A673 (cell line): ENCODE measurements around the gene NME9. TPM values are rescaled to one million over a fixed set of nuclear protein-coding genes. Genes with fewer than 3 reads are reported as not detected.

Experiments
- BruUV-seq: library from RNA; stranded (reverse); fragments of 400-500 nt; replicated peaks from 2 replicates; lab custom pipeline; 2021; lab: Mats Ljungman, UMichigan
- CTCF ChIA-PET: fragments of 300-600 bp; sonication (Branson Sonifier 250); formaldehyde crosslinking; loops from one replicate; lab custom pipeline; 2022; ENCODE audit warnings: antibody characterized with exemption; lab: Charles Lee
- POLR2A ChIA-PET: fragments of 300-600 bp; sonication (Branson Sonifier 250); formaldehyde crosslinking; loops from one replicate; lab custom pipeline; 2022; ENCODE audit warnings: antibody characterized with exemption; ENCODE audit not compliant: low non-redundant PET; lab: Charles Lee
- DNase-seq: peaks from one replicate; pipeline ENCODE4 v3.0.0-alpha.2; 2015; ENCODE audit warnings: low spot score
- H3K27ac ChIP-seq: fragments of 200-600 bp; sonication (generic); 2 replicates; pipeline ENCODE4 v1.5.1; 2016; ENCODE audit warnings: mixed run types, low read depth, mild to moderate bottlenecking, mixed read lengths, antibody characterized with exemption, low read length; ENCODE audit not compliant: poor library complexity, severe bottlenecking
- H3K27me3 ChIP-seq: fragments of 200-600 bp; sonication (generic); replicated peaks from 2 replicates; pipeline ENCODE4 v1.6.1; 2017; ENCODE audit warnings: mixed run types, low read depth, mild to moderate bottlenecking, mixed read lengths, antibody characterized with exemption, low read length; ENCODE audit not compliant: insufficient read depth, poor library complexity
- H3K36me3 ChIP-seq: fragments of 200-600 bp; sonication (generic); 2 replicates; pipeline ENCODE4 v1.6.1; 2016; ENCODE audit warnings: mixed run types, mild to moderate bottlenecking, mixed read lengths, antibody characterized with exemption, low read length; ENCODE audit not compliant: insufficient read depth, poor library complexity, severe bottlenecking
- H3K4me1 ChIP-seq: fragments of 200-600 bp; sonication (generic); 2 replicates; pipeline ENCODE4 v1.6.1; 2017; ENCODE audit warnings: mixed run types, mild to moderate bottlenecking, mixed read lengths, antibody characterized with exemption, low read length; ENCODE audit not compliant: insufficient read depth, poor library complexity, severe bottlenecking
- H3K4me3 ChIP-seq: fragments of 200-600 bp; sonication (generic); 2 replicates; pipeline ENCODE4 v1.5.1; 2016; ENCODE audit warnings: low read depth, mixed run types, mild to moderate bottlenecking, mixed read lengths, low read length; ENCODE audit not compliant: poor library complexity, severe bottlenecking
- H3K9me3 ChIP-seq: fragments of 200-600 bp; sonication (generic); 2 replicates; pipeline ENCODE4 v1.6.1; 2016; ENCODE audit warnings: mixed run types, low read depth, mild to moderate bottlenecking, mixed read lengths, antibody characterized with exemption, low read length; ENCODE audit not compliant: poor library complexity, severe bottlenecking
- EZH2 ChIP-seq: fragments of 200-600 bp; sonication (generic); IDR thresholded peaks from 2 replicates; pipeline ENCODE4 v1.6.1; 2017; ENCODE audit warnings: borderline replicate concordance, low read depth, mild to moderate bottlenecking, mixed read lengths, antibody characterized with exemption, low read length; ENCODE audit not compliant: poor library complexity, severe bottlenecking
- intact Hi-C: fragments of 100-400 bp; cut with micrococcal nuclease; formaldehyde crosslinking; loops from one replicate; pipeline ENCODE4 v1.10.0; 2022; ENCODE audit not compliant: unreplicated experiment
- total RNA-seq: library from RNA; stranded (reverse); gene quantifications from 2 replicates; pipeline ENCODE4 v1.2.3, GENCODE V29; 2021
- TF ChIP-seq, protein P1 (sequence below): fragments of 300-800, 200-600 bp; sonication (generic); conservative IDR thresholded peaks from 2 replicates; pipeline ENCODE4 v1.5.1; 2017; ENCODE audit warnings: low read depth, mild to moderate bottlenecking, antibody characterized with exemption, low read length, moderate library complexity, mixed read lengths

Gene NME9
- total RNA-seq, 1 experiment from 2014 or later: not detected

- intact Hi-C loops: no loop called here
- TF ChIP-seq, protein P1, sequence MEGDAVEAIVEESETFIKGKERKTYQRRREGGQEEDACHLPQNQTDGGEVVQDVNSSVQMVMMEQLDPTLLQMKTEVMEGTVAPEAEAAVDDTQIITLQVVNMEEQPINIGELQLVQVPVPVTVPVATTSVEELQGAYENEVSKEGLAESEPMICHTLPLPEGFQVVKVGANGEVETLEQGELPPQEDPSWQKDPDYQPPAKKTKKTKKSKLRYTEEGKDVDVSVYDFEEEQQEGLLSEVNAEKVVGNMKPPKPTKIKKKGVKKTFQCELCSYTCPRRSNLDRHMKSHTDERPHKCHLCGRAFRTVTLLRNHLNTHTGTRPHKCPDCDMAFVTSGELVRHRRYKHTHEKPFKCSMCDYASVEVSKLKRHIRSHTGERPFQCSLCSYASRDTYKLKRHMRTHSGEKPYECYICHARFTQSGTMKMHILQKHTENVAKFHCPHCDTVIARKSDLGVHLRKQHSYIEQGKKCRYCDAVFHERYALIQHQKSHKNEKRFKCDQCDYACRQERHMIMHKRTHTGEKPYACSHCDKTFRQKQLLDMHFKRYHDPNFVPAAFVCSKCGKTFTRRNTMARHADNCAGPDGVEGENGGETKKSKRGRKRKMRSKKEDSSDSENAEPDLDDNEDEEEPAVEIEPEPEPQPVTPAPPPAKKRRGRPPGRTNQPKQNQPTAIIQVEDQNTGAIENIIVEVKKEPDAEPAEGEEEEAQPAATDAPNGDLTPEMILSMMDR: no peak
- TF ChIP-seq EZH2: no peak
- no peak overlapping the region for H3K4me3 ChIP-seq
- no peak for DNase-seq
- BruUV-seq: no TSS peak
- ChIA-PET POLR2A (no interaction called here), CTCF (interaction anchor here (0.8 kb wide), 1 partner anchor 636 kb away, joined by 3 read pairs; no protein-coding TSS in a partner anchor)
- no peaks in the 10 kb centered on the region for H3K4me1 ChIP-seq
- H3K27me3 ChIP-seq: no peaks in the 10 kb centered on the region
- H3K27ac ChIP-seq: no peak overlapping the region
- H3K36me3 ChIP-seq: no peaks in the 10 kb centered on the region
- no peaks in the 10 kb centered on the region for H3K9me3 ChIP-seq
These were observed 32.9 kb upstream of the NME9 start for GRCh38 chr3:138362538-138362937.

GRCh38 chr3:138361561-138361971 lies 31.9 kb upstream of the NME9 start:
- DNase-seq: no peak
- H3K36me3 ChIP-seq: no peaks in the 10 kb centered on the region
- no peaks in the 10 kb centered on the region for H3K27me3 ChIP-seq
- ChIA-PET CTCF (no interaction called here), POLR2A (no interaction called here)
- no TSS peak for BruUV-seq
- no peak overlapping the region for H3K27ac ChIP-seq
- intact Hi-C loops: no loop called here
- no peaks in the 10 kb centered on the region for H3K4me1 ChIP-seq
- H3K9me3 ChIP-seq: no peaks in the 10 kb centered on the region
- H3K4me3 ChIP-seq: no peak overlapping the region
- TF ChIP-seq EZH2: no peak
- TF ChIP-seq, protein P1: no peak

GRCh38 chr3:138360869-138361525 lies 31.3 kb upstream of the NME9 start:
- no peak overlapping the region for H3K4me3 ChIP-seq
- BruUV-seq: no TSS peak
- H3K9me3 ChIP-seq: no peaks in the 10 kb centered on the region
- H3K4me1 ChIP-seq: no peaks in the 10 kb centered on the region
- POLR2A ChIA-PET: no interaction called here
- TF ChIP-seq, protein P1: no peak
- no peak for TF ChIP-seq EZH2
- no peak overlapping the region for H3K27ac ChIP-seq
- H3K27me3 ChIP-seq: no peaks in the 10 kb centered on the region
- no peak for DNase-seq
- intact Hi-C loops: no loop called here
- H3K36me3 ChIP-seq: no peaks in the 10 kb centered on the region
- CTCF ChIA-PET: no interaction called here
